H1 (cell line): ENCODE results near the gene NDST3. TPM values are rescaled to one million over a fixed set of nuclear protein-coding genes. Genes with fewer than 3 reads are reported as not detected.

Experiments
- CTCF ChIA-PET: fragments of 300-600 bp; sonication (Branson Sonifier 250); formaldehyde crosslinking; loops from one replicate; lab custom pipeline; 2021; ENCODE audit not compliant: partially characterized antibody; lab: Charles Lee
- POLR2A ChIA-PET: fragments of 300-600 bp; sonication (Branson Sonifier 250); formaldehyde crosslinking; loops from one replicate; lab custom pipeline; 2021; ENCODE audit warnings: inconsistent platforms; ENCODE audit not compliant: partially characterized antibody; lab: Charles Lee
- DNase-seq, 2 experiments: peaks; one replicate each; pipeline versions ENCODE4 v3.0.0 to v3.0.0-alpha.2; 2010 to 2022; ENCODE audit warnings: low spot score in 2 of 2, low read depth in 1 of 2, mixed read lengths in 1 of 2
- FAIRE-seq: peaks from 2 replicates; lab custom pipeline; 2011; peaks lifted over from hg19 to GRCh38; lab: Jason Lieb, UNC
- H2AFZ ChIP-seq: 2 replicates; pipeline ENCODE4 v1.8.1; 2012; ENCODE audit warnings: low read length, inconsistent platforms
- H2AK5ac ChIP-seq: 2 replicates; pipeline ENCODE4 v1.6.1; 2013; ENCODE audit warnings: low read depth, low read length
- H2BK120ac ChIP-seq: replicated peaks from 2 replicates; pipeline ENCODE3; 2013; ENCODE audit warnings: low read depth, low read length, inconsistent platforms
- H2BK12ac ChIP-seq: 2 replicates; pipeline ENCODE4 v1.6.1; 2013; ENCODE audit warnings: low read depth, low read length
- H2BK15ac ChIP-seq: 2 replicates; pipeline ENCODE4 v1.6.1; 2013; ENCODE audit warnings: low read length
- H2BK20ac ChIP-seq: 2 replicates; pipeline ENCODE4 v1.6.1; 2013; ENCODE audit warnings: low read length
- H2BK5ac ChIP-seq: 2 replicates; pipeline ENCODE4 v1.6.1; 2013; ENCODE audit warnings: low read depth, low read length
- H3K14ac ChIP-seq: 2 replicates; pipeline ENCODE4 v1.6.1; 2013; ENCODE audit warnings: inconsistent platforms; ENCODE audit not compliant: insufficient read length
- H3K18ac ChIP-seq: 2 replicates; pipeline ENCODE4 v1.6.1; 2013; ENCODE audit warnings: low read length; ENCODE audit errors: extremely low read depth
- H3K23ac ChIP-seq: 2 replicates; pipeline ENCODE4 v1.6.1; 2013; ENCODE audit warnings: inconsistent platforms; ENCODE audit not compliant: insufficient read length
- H3K23me2 ChIP-seq: 2 replicates; pipeline ENCODE4 v1.6.1; 2013; ENCODE audit warnings: low read depth, low read length
- H3K27ac ChIP-seq: 2 replicates; pipeline ENCODE4 v1.6.1; 2011; ENCODE audit warnings: low read depth, low read length, inconsistent platforms
- H3K27me3 ChIP-seq, 4 experiments: replicated peaks in 1 of 4; 1 replicate in 1 of 4; 2 replicates in 3 of 4; pipeline versions ENCODE4 v1.6.1 to v1.8.1; 2011 to 2013; ENCODE audit warnings: low read length in 3 of 4, mild to moderate bottlenecking in 3 of 4, inconsistent platforms in 2 of 4, mixed read lengths in 2 of 4, moderate library complexity in 1 of 4; ENCODE audit not compliant: control insufficient read depth in 3 of 4, insufficient read depth in 3 of 4; ENCODE audit errors: extremely low read depth in 1 of 4
- H3K36me3 ChIP-seq, 4 experiments: 2 replicates each; pipeline versions ENCODE4 v1.6.1 to v1.8.1; 2011 to 2013; ENCODE audit warnings: mild to moderate bottlenecking in 4 of 4, low read length in 3 of 4, moderate library complexity in 2 of 4, control low read depth in 1 of 4, inconsistent platforms in 1 of 4; ENCODE audit not compliant: insufficient read depth in 4 of 4, control insufficient read depth in 2 of 4
- H3K4ac ChIP-seq: replicated peaks from 2 replicates; pipeline ENCODE3; 2013; ENCODE audit warnings: low read length, low read depth, mixed read lengths, inconsistent platforms; ENCODE audit not compliant: insufficient read length
- H3K4me1 ChIP-seq, 4 experiments: replicated peaks in 1 of 4; 1 replicate in 1 of 4; 2 replicates in 3 of 4; pipeline versions ENCODE4 v1.6.1 to v1.8.1; 2011 to 2013; ENCODE audit warnings: low read length in 3 of 4, inconsistent platforms in 2 of 4, mixed read lengths in 1 of 4; ENCODE audit not compliant: insufficient read depth in 4 of 4, control insufficient read depth in 3 of 4
- H3K4me2 ChIP-seq, 2 experiments: 2 replicates each; pipeline versions ENCODE4 v1.6.1 to v1.8.1; 2011 to 2013; ENCODE audit warnings: low read depth in 2 of 2, low read length in 2 of 2, control low read depth in 1 of 2, inconsistent platforms in 1 of 2, mild to moderate bottlenecking in 1 of 2; ENCODE audit not compliant: insufficient read depth in 1 of 2
- H3K4me3 ChIP-seq, 4 experiments: fragments of 200-600, 300-600 bp in 1 of 4; sonication (generic), shearing (Covaris generic), sonication (Bioruptor Twin) in 1 of 4; 2 replicates each; pipeline versions ENCODE4 v1.5.1 to v1.8.1; 2011 to 2016; ENCODE audit warnings: low read length in 4 of 4, low read depth in 3 of 4, control low read depth in 2 of 4, inconsistent platforms in 2 of 4, mild to moderate bottlenecking in 2 of 4, mixed read lengths in 1 of 4, moderate library complexity in 1 of 4; ENCODE audit not compliant: insufficient read depth in 2 of 4; ENCODE audit errors: extremely low read depth in 1 of 4
- H3K56ac ChIP-seq: replicated peaks from 2 replicates; pipeline ENCODE3; 2013; ENCODE audit warnings: low read depth, mild to moderate bottlenecking, mixed read lengths, low read length, inconsistent platforms; ENCODE audit not compliant: insufficient read length
- H3K79me1 ChIP-seq: 2 replicates; pipeline ENCODE4 v1.6.1; 2013; ENCODE audit warnings: low read depth, low read length, control low read depth
- H3K79me2 ChIP-seq, 2 experiments: 2 replicates each; pipeline versions ENCODE4 v1.6.1 to v1.8.1; 2012 to 2013; ENCODE audit warnings: low read length in 2 of 2, mild to moderate bottlenecking in 2 of 2, inconsistent platforms in 1 of 2; ENCODE audit not compliant: insufficient read depth in 2 of 2, control insufficient read depth in 1 of 2
- H3K9ac ChIP-seq, 4 experiments: replicated peaks in 1 of 4; 1 replicate in 1 of 4; 2 replicates in 3 of 4; pipeline versions ENCODE4 v1.6.1 to v1.8.1; 2011 to 2013; ENCODE audit warnings: low read depth in 3 of 4, low read length in 3 of 4, control low read depth in 2 of 4, mild to moderate bottlenecking in 2 of 4, moderate library complexity in 2 of 4, inconsistent platforms in 1 of 4; ENCODE audit errors: extremely low read depth in 1 of 4
- H3K9me3 ChIP-seq, 2 experiments: 2 replicates each; pipeline versions ENCODE4 v1.6.1 to v1.8.1; 2012 to 2013; ENCODE audit warnings: mild to moderate bottlenecking in 2 of 2, moderate library complexity in 2 of 2, control low read depth in 1 of 2, inconsistent platforms in 1 of 2, low read depth in 1 of 2, low read length in 1 of 2, mixed read lengths in 1 of 2; ENCODE audit not compliant: insufficient read depth in 2 of 2
- H4K20me1 ChIP-seq, 2 experiments: replicated peaks in 1 of 2; 2 replicates each; pipeline versions ENCODE3 to v1.8.1; 2011 to 2013; ENCODE audit warnings: inconsistent platforms in 2 of 2, low read length in 2 of 2, mild to moderate bottlenecking in 1 of 2; ENCODE audit not compliant: insufficient read depth in 2 of 2, control insufficient read depth in 1 of 2
- H4K5ac ChIP-seq: 2 replicates; pipeline ENCODE4 v1.6.1; 2013; ENCODE audit warnings: low read length, low read depth, mixed read lengths, inconsistent platforms; ENCODE audit not compliant: insufficient read length
- H4K8ac ChIP-seq: 2 replicates; pipeline ENCODE4 v1.8.0; 2013; ENCODE audit warnings: mild to moderate bottlenecking, moderate library complexity, low read length, inconsistent platforms; ENCODE audit not compliant: insufficient read depth; ENCODE audit errors: extremely low read depth
- H4K91ac ChIP-seq: replicated peaks from 2 replicates; pipeline ENCODE3; 2013; ENCODE audit warnings: low read length, mixed read lengths, inconsistent platforms; ENCODE audit not compliant: insufficient read length
- ASH2L ChIP-seq: fragments of 200-600, 300-600 bp; sonication (generic); IDR thresholded peaks from one replicate; pipeline ENCODE4 v1.7.1; 2017; ENCODE audit warnings: low read length
- TAF7 ChIP-seq: optimal IDR thresholded peaks from 2 replicates; pipeline ENCODE3; 2011; ENCODE audit warnings: low read depth, mild to moderate bottlenecking, inconsistent platforms, low read length, moderate library complexity, borderline replicate concordance
- WGBS, 2 experiments: shearing (Covaris generic) in 1 of 2; methylation state at CpG; one replicate each; pipeline versions ENCODE4 v1.1.6 to v1.1.7; 2013 to 2015; ENCODE audit warnings: low lambda C conversion rate in 2 of 2, mixed read lengths in 2 of 2, inconsistent platforms in 1 of 2, low coverage in 1 of 2, missing lambda C conversion rate in 1 of 2; ENCODE audit not compliant: insufficient replicate concordance in 2 of 2, insufficient coverage in 1 of 2, insufficient read length in 1 of 2; ENCODE audit errors: extremely low coverage in 1 of 2, missing lambda C conversion rate in 1 of 2; 5-methylcytosine and 5-hydroxymethylcytosine counted together
- polyA plus RNA-seq, 7 experiments: library from polyadenylated mRNA; depleted of rRNA in 3 of 7; stranded (reverse) in 5 of 7; unstranded in 2 of 7; fragments of >200 nt in 5 of 7; fragments of 200-250 nt in 2 of 7; gene quantifications; 1 replicate in 5 of 7; 2 replicates in 1 of 7; 4 replicates in 1 of 7; pipeline versions ENCODE4 v1.2.1 to v1.2.3, GENCODE V29; 2011 to 2013; ENCODE audit warnings: missing spikeins in 2 of 7, mixed read lengths in 2 of 7
- total RNA-seq: library from RNA; stranded (reverse); fragmentation: NEBNext Ultra II Directional; extraction: Animal tissue kit (Norgen Biotek cat#: 25700); gene quantifications from 2 replicates; pipeline ENCODE4 v1.2.1, GENCODE V29; 2021

The NDST3 gene
- total and polyA plus RNA-seq, 2 of the 8 experiments (the other 6 are each of a cell fraction or from before 2014, with no cell fraction given) = 0.35 to 0.60 TPM

GRCh38 chr4:118279328-118279727 is 245.0 kb downstream of the NDST3 start:
- H3K14ac ChIP-seq = no peak overlapping the region
- no peak overlapping the region for H2BK20ac ChIP-seq
- 0 out of 2 replicates have a peak overlapping the region, but pooled peaks have one; percentile 69 for H3K27ac ChIP-seq
- H3K79me1 ChIP-seq = no peaks in the 10 kb centered on the region; the same call in 1 of the 2 replicates
- no peak overlapping the region for H4K91ac ChIP-seq
- CTCF ChIA-PET = interaction anchor here (0.9 kb wide), 1 partner anchor 72 kb away, joined by 4 read pairs; no protein-coding TSS in a partner anchor
- TF ChIP-seq ASH2L (no peak), TAF7 (peak; percentile 37)
- peaks cover 0 to 8% (median 0%) of the 10 kb centered on the region in 4 experiments; a peak in 2 of 7 replicates for H3K4me1 ChIP-seq
- H3K18ac ChIP-seq = peak overlapping the region; percentile 28; the same call in 1 of the 2 replicates
- no peak for FAIRE-seq
- no peak overlapping the region for H4K8ac ChIP-seq
- H2BK15ac ChIP-seq = no peak overlapping the region
- no peak for DNase-seq
- WGBS, 2 experiments = 15% methylated on average over 13 of the region's 13 CpGs; no CpG with 5 or more reads in 1 of the 2 experiments
- no peak overlapping the region for H2BK120ac ChIP-seq
- no peak overlapping the region for H3K23ac ChIP-seq
- H3K27me3 ChIP-seq = no peaks in the 10 kb centered on the region
- peaks cover 2% of the 10 kb centered on the region for H3K23me2 ChIP-seq
- H3K36me3 ChIP-seq = peaks cover 0 to 33% (median 6%) of the 10 kb centered on the region in 4 experiments; a peak in 5 of 8 replicates
- H4K5ac ChIP-seq = no peak overlapping the region
- H4K20me1 ChIP-seq = peaks cover 0 to 7% of the 10 kb centered on the region in 2 experiments
- peak overlapping the region; percentile 83 to 100 (median 96) for H3K4me3 ChIP-seq
- no peak overlapping the region for H2AFZ ChIP-seq
- H2BK12ac ChIP-seq = no peak overlapping the region
- H2BK5ac ChIP-seq = 0 out of 2 replicates have a peak overlapping the region, but pooled peaks have one; percentile 80
- H3K56ac ChIP-seq = peak overlapping the region; percentile 90
- peaks cover 0 to 14% of the 10 kb centered on the region in 2 experiments; a peak in 3 of 4 replicates for H3K79me2 ChIP-seq
- POLR2A ChIA-PET = interaction anchor here (0.6 to 1.2 kb wide), 5 partner anchors 10 to 1194 kb away, joined by 3 to 6 read pairs (median 5); partner anchors contain the start of genes PRSS12 and TRAM1L1
- peak overlapping the region; percentile 76 to 96 (median 84) for H3K9ac ChIP-seq
- H3K4me2 ChIP-seq = peak overlapping the region; percentile 83 to 97
- H3K4ac ChIP-seq = no peak overlapping the region
- H3K9me3 ChIP-seq = no peaks in the 10 kb centered on the region
- no peak overlapping the region for H2AK5ac ChIP-seq
